Spleen (tissue), 7 donors: Measurements from ENCODE around the gene NSMCE4A.

Source experiments
- POLR2A ChIP-seq, 3 donors: fragments of 450-650 bp; IDR thresholded peaks; one replicate each; pipeline ENCODE4 v1.5.1; 2017; ENCODE audit warnings: antibody characterized with exemption in 3 of 3, mild to moderate bottlenecking in 1 of 3
- POLR2AphosphoS5 ChIP-seq, 3 donors: sonication (generic); formaldehyde crosslinking; IDR thresholded peaks; one replicate each; pipeline ENCODE4 v1.5.1; 2017; ENCODE audit warnings: antibody characterized with exemption in 3 of 3
- TF ChIP-seq, protein P1 (sequence below), 11 experiments: fragments of 200-600 bp in 7 of 11; fragments of 450-650 bp in 4 of 11; sonication (generic) in 4 of 11; IDR thresholded peaks in 8 of 11; conservative IDR thresholded peaks in 3 of 11; 1 replicate in 7 of 11; 2 replicates in 4 of 11; pipeline versions ENCODE4 v1.4.0 to v1.8.0; 2016 to 2021; ENCODE audit warnings: antibody characterized with exemption in 11 of 11, inconsistent platforms in 4 of 11, mild to moderate bottlenecking in 1 of 11
- donor health status: DM: no; HTN: no; CAD: no; lungs with moderate emphysema.
- donor health status: DM: no; HTN: no; CAD: no.
- donor health status: DM: no; HTN: no; CAD: no.

DNA sequence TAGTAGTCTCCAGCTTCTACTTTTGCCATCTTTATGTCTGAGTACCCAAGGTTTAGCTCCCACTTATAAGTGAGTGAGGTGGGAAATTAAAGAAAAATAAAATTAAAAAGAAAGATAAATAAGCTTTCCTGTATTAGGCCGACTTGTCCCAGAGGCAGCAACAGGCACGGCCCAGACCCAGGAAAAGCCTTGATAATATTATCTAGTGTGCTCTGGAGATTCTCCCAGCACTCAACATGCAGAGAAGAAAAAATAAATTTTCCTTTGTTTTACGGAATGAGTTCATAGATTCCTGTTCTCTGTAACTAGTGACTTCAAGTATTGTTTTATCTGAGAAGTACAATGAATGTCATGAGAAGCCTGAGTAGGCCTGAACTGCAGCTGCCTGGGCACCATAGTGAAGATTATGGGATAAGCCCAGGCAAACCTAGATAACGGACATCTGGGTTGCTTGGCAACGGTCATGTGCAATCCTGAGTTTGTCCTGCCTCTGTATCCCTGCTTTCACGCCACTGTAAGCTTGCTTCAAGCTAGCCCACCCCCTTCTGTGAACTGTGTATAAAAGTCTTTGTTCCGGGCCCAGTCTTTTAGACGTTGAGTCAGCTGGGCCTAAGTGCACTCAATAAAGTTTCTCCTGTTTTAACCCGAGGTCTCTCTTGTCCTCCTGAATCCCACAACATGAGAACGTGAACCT is 53.6 kb downstream of the NSMCE4A start:
- TF ChIP-seq POLR2A (IDR thresholded peaks at IDR 0.05) (no peak), POLR2AphosphoS5 (IDR thresholded peaks at IDR 0.05) (no peak)
- TF ChIP-seq, protein P1, sequence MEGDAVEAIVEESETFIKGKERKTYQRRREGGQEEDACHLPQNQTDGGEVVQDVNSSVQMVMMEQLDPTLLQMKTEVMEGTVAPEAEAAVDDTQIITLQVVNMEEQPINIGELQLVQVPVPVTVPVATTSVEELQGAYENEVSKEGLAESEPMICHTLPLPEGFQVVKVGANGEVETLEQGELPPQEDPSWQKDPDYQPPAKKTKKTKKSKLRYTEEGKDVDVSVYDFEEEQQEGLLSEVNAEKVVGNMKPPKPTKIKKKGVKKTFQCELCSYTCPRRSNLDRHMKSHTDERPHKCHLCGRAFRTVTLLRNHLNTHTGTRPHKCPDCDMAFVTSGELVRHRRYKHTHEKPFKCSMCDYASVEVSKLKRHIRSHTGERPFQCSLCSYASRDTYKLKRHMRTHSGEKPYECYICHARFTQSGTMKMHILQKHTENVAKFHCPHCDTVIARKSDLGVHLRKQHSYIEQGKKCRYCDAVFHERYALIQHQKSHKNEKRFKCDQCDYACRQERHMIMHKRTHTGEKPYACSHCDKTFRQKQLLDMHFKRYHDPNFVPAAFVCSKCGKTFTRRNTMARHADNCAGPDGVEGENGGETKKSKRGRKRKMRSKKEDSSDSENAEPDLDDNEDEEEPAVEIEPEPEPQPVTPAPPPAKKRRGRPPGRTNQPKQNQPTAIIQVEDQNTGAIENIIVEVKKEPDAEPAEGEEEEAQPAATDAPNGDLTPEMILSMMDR (IDR thresholded peaks at IDR 0.05 in 8 of 11, conservative IDR thresholded peaks at IDR 0.05 in 3 of 11), result no peak
